Pancreas (tissue), 10 donors: ENCODE data around the gene ZNF669. TPM values are rescaled to one million over a fixed set of nuclear protein-coding genes. Genes with fewer than 3 reads are reported as not detected.

Experiments
- ATAC-seq, 4 donors: fragments of 200-7000 bp; cut with Tn5 transposase; one replicate each; pipeline versions ENCODE4 v1.8.0 to v1.9.1; 2020; ENCODE audit warnings: mild to moderate bottlenecking in 4 of 4, moderate library complexity in 4 of 4
- DNase-seq, 6 donors: peaks; one replicate each; pipeline ENCODE4 v3.0.0-alpha.2; 2020
- FAIRE-seq: peaks from 2 replicates; lab custom pipeline; 2012; peaks lifted over from hg19 to GRCh38; lab: Jason Lieb, UNC
- H3K27ac ChIP-seq, 4 donors: fragments of 200-600 bp; sonication (generic); 1 replicate in 3 of 4; 2 replicates in 1 of 4; pipeline versions ENCODE4 v1.5.0 to v1.8.0; 2020
- H3K27me3 ChIP-seq, 4 donors: fragments of 200-600 bp; one replicate each; pipeline ENCODE4 v1.8.0; 2021
- H3K36me3 ChIP-seq, 3 donors: fragments of 200-600 bp; sonication (generic) in 1 of 3; one replicate each; pipeline versions ENCODE4 v1.5.0 to v1.8.0; 2020 to 2021
- H3K4me1 ChIP-seq, 3 donors: fragments of 200-600 bp; one replicate each; pipeline ENCODE4 v1.8.0; 2021
- H3K4me3 ChIP-seq, 4 donors: fragments of 200-600 bp; sonication (generic) in 2 of 4; one replicate each; pipeline versions ENCODE4 v1.5.0 to v1.8.0; 2020 to 2021
- H3K9me3 ChIP-seq, 4 donors: fragments of 200-600 bp; one replicate each; pipeline ENCODE4 v1.8.0; 2021
- CTCF ChIP-seq, 4 donors: fragments of 200-600 bp; sonication (generic) in 3 of 4; IDR thresholded peaks; one replicate each; pipeline versions ENCODE4 v1.5.0 to v1.8.0; 2021; ENCODE audit warnings: antibody characterized with exemption in 4 of 4
- WGBS, 2 donors: extraction: QIAGEN DNeasy Blood & Tissue Kit; methylation state at CpG; one replicate each; pipeline ENCODE4 v1.1.7; 2013; 5-methylcytosine and 5-hydroxymethylcytosine counted together
- intact Hi-C, 3 donors: fragments of 100-400 bp; cut with DNase I; formaldehyde crosslinking; loops; one replicate each; pipeline versions ENCODE4 v1.11.1 to v1.14.2; 2022
- polyA plus RNA-seq, 2 donors: library from polyadenylated mRNA; stranded (reverse); fragments of 200-250 nt; gene quantifications; one replicate each; pipeline ENCODE4 v1.2.3, GENCODE V29; 2013
- total RNA-seq, 6 donors: library from RNA; stranded (reverse); fragmentation: NEBNext Ultra II Directional in 4 of 6; extraction: Animal tissue kit (Norgen Biotek cat#: 25700) in 4 of 6; gene quantifications; one replicate each; pipeline versions ENCODE4 v1.2.1 to v1.2.4, GENCODE V29; 2021 to 2023
- donor health status: healthy with polysubstance abuse.
- donor health status: DM: no; HTN: no; CAD: no; lungs with moderate emphysema.
- donor health status: DM: no; HTN: no; CAD: no.
- donor health status: control.
- donor health status: control.
- donor health status: Bipolar disorder and iron deficiency.
- donor health status: DM: yes; HTN: yes; CAD: no.
- donor health status: DM: no; HTN: no; CAD: no.
- donor health status: DM: no; HTN: no; CAD: no.
- donor health status: DM: yes; HTN: yes; CAD: no.

Gene ZNF669
- total and polyA plus RNA-seq, 8 donors, result 1.7 to 5.1 (median 3.2) TPM

GRCh38 chr1:247084771-247085170, 19.4 kb downstream of the ZNF669 start:
- no peak overlapping the region for H3K27ac ChIP-seq
- intact Hi-C loops, result no loop called here
- H3K9me3 ChIP-seq, result no peaks in the 10 kb centered on the region
- DNase-seq (no peak), FAIRE-seq (no peak), ATAC-seq (no peak)
- 79 to 82% methylated on average over 8 of the region's 8 CpGs for WGBS, 2 donors
- H3K4me3 ChIP-seq, result no peak overlapping the region
- TF ChIP-seq CTCF (IDR thresholded peaks at IDR 0.05), result no peak
- no peaks in the 10 kb centered on the region for H3K36me3 ChIP-seq
- no peaks in the 10 kb centered on the region for H3K27me3 ChIP-seq
- no peaks in the 10 kb centered on the region for H3K4me1 ChIP-seq

GRCh38 chr1:247079141-247079874, 24.8 kb downstream of the ZNF669 start:
- H3K9me3 ChIP-seq, result no peaks in the 10 kb centered on the region
- peaks cover 0 to 6% (median 0%) of the 10 kb centered on the region in 3 donors for H3K4me1 ChIP-seq
- FAIRE-seq (no peak), ATAC-seq (no peak), DNase-seq (no peak)
- H3K4me3 ChIP-seq, result peak overlapping the region in 2 of 4 donors; percentile 82 to 94
- 31 to 34% methylated on average over 23 of the region's 23 CpGs for WGBS, 2 donors
- no peaks in the 10 kb centered on the region for H3K27me3 ChIP-seq
- peak overlapping the region in 2 of 4 donors; percentile 70 to 72 for H3K27ac ChIP-seq
- no peak for TF ChIP-seq CTCF (IDR thresholded peaks at IDR 0.05)
- intact Hi-C loops, result no loop called here
- no peaks in the 10 kb centered on the region for H3K36me3 ChIP-seq

- Histone ChIP-seq H3K27ac (peak within 1 kb of the TSS; percentile 68 to 72 (median 70)), H3K4me1 (peaks cover 0 to 6% (median 0%) of the 10 kb centered on the region in 3 donors), H3K27me3 (no peaks in the 10 kb centered on the region), H3K9me3 (no peaks in the 10 kb centered on the region), H3K36me3 (no peaks in the 10 kb centered on the region), H3K4me3 (peak within 1 kb of the TSS; percentile 74 to 96 (median 88))
- TF ChIP-seq CTCF (IDR thresholded peaks at IDR 0.05), result no peak
- DNase-seq (peak; percentile 91 to 96 (median 95)), FAIRE-seq (peak; percentile 20), ATAC-seq (peak; percentile 99 to 100 (median 100))
- intact Hi-C loops, result no loop called here
- 0 to 1% methylated on average over 41 to 57 of the region's 57 CpGs for WGBS, 2 donors
These were observed 25.7 kb downstream of the ZNF669 start, which contains the start of gene ZNF670 for GRCh38 chr1:247078258-247079140. TSS of gene ZNF670 (minus strand) at chr1:247078811. CDS start at chr1:247078596, 215 bp downstream.

DNA sequence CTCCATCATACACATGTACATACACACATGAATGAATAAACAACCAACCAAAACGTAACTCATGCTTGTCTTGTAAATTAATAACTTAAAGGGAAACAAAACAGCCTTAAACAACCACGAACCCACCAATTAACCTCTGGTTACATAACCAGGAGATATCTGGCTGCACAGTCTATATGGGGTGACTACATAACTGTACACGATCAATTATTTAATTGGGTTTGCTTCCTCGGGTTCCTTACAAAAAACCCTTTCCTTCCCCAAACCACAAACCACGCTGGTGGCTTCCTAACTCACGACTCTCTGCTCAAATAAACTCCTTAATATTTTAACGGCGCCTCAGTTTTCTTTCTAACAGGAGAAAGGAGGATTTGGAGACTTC, 26.3 kb downstream of the ZNF669 start:
- Histone ChIP-seq H3K36me3 (no peaks in the 10 kb centered on the region), H3K9me3 (no peaks in the 10 kb centered on the region), H3K27me3 (no peaks in the 10 kb centered on the region), H3K4me3 (peak overlapping the region; percentile 74 to 96 (median 88)), H3K4me1 (peaks cover 0 to 6% (median 0%) of the 10 kb centered on the region in 3 donors), H3K27ac (peak overlapping the region in 3 of 4 donors; percentile 70 to 72 (median 71))
- no peak for TF ChIP-seq CTCF (IDR thresholded peaks at IDR 0.05)
- intact Hi-C loops, result no loop called here
- ATAC-seq (peak in 2 of 4 donors; percentile 2 to 5), FAIRE-seq (no peak), DNase-seq (no peak)
- WGBS, 2 donors, result 0% methylated on average over 8 of the region's 8 CpGs
